Hepatocyte (in vitro differentiated cells): Measurements from ENCODE around the gene EIF4E3. TPM values are rescaled to one million over a fixed set of nuclear protein-coding genes. Genes with fewer than 3 reads are reported as not detected.

Experiments
- DNase-seq: peaks from one replicate; pipeline ENCODE4 v3.0.0-alpha.2; 2016; ENCODE audit warnings: low spot score
- H2AFZ ChIP-seq: fragments of 200-600 bp; sonication (generic); 2 replicates; pipeline ENCODE4 v1.6.0; 2016; ENCODE audit warnings: antibody characterized with exemption, mild to moderate bottlenecking
- H3K27ac ChIP-seq: fragments of 200-600 bp; sonication (generic); 2 replicates; pipeline ENCODE4 v1.5.1; 2016; ENCODE audit warnings: mild to moderate bottlenecking
- H3K27me3 ChIP-seq: fragments of 200-600 bp; sonication (generic); 2 replicates; pipeline ENCODE4 v1.6.1; 2016
- H3K36me3 ChIP-seq: fragments of 200-600 bp; sonication (generic); replicated peaks from 2 replicates; pipeline ENCODE4 v1.5.1; 2016; ENCODE audit warnings: low read depth; ENCODE audit not compliant: insufficient read depth
- H3K4me1 ChIP-seq: fragments of 200-600 bp; sonication (generic); 2 replicates; pipeline ENCODE4 v1.5.1; 2016; ENCODE audit warnings: mild to moderate bottlenecking, moderate library complexity; ENCODE audit not compliant: insufficient read depth
- H3K4me2 ChIP-seq: fragments of 200-600 bp; sonication (generic); 2 replicates; pipeline ENCODE4 v1.6.0; 2016
- H3K4me3 ChIP-seq: fragments of 200-600 bp; sonication (generic); 2 replicates; pipeline ENCODE4 v1.5.1; 2016; ENCODE audit warnings: mild to moderate bottlenecking
- H3K79me2 ChIP-seq: fragments of 200-600 bp; sonication (generic); 2 replicates; pipeline ENCODE4 v1.6.0; 2017; ENCODE audit warnings: mild to moderate bottlenecking
- H3K9me2 ChIP-seq: fragments of 200-600 bp; sonication (generic); replicated peaks from 2 replicates; pipeline ENCODE4 v1.6.0; 2017; ENCODE audit warnings: mild to moderate bottlenecking; ENCODE audit not compliant: insufficient read depth
- H3K9me3 ChIP-seq: fragments of 200-600 bp; sonication (generic); 2 replicates; pipeline ENCODE4 v1.5.1; 2016; ENCODE audit warnings: low read depth, mild to moderate bottlenecking
- H4K20me1 ChIP-seq: fragments of 200-600 bp; sonication (generic); 2 replicates; pipeline ENCODE4 v1.6.0; 2016; ENCODE audit warnings: mild to moderate bottlenecking; ENCODE audit not compliant: insufficient read depth, poor library complexity, severe bottlenecking
- CTCF ChIP-seq: fragments of 200-600 bp; sonication (generic); IDR thresholded peaks from 2 replicates; pipeline ENCODE4 v1.5.1; 2016; ENCODE audit warnings: antibody characterized with exemption, mild to moderate bottlenecking; ENCODE audit not compliant: poor library complexity
- EZH2 ChIP-seq: fragments of 200-600 bp; sonication (generic); IDR thresholded peaks from 2 replicates; pipeline ENCODE4 v1.6.1; 2016; ENCODE audit warnings: antibody characterized with exemption, mild to moderate bottlenecking, borderline replicate concordance
- EZH2phosphoT487 ChIP-seq: fragments of 200-600 bp; sonication (generic); IDR thresholded peaks from one replicate; pipeline ENCODE4 v1.6.1; 2018; ENCODE audit warnings: antibody characterized with exemption, mild to moderate bottlenecking, low read depth, moderate library complexity; ENCODE audit not compliant: unreplicated experiment, severe bottlenecking
- WGBS: methylation state at CpG from one replicate; pipeline ENCODE4 v1.1.6; 2016; ENCODE audit warnings: low lambda C conversion rate; ENCODE audit errors: missing lambda C conversion rate; 5-methylcytosine and 5-hydroxymethylcytosine counted together
- polyA plus RNA-seq: library from polyadenylated mRNA; unstranded; fragments of >200 nt; fragmentation: Nextera tagmentation; extraction: Ambion mirVana; gene quantifications from 2 replicates; pipeline ENCODE4 v1.2.1, GENCODE V29; 2016
- total RNA-seq: library from RNA; depleted of rRNA; stranded (reverse); fragments of >200 nt; gene quantifications from 2 replicates; pipeline ENCODE4 v1.2.3, GENCODE V29; 2014

The EIF4E3 gene
- total and polyA plus RNA-seq, 2 experiments from 2014 or later = 4.1 to 7.4 TPM

DNA sequence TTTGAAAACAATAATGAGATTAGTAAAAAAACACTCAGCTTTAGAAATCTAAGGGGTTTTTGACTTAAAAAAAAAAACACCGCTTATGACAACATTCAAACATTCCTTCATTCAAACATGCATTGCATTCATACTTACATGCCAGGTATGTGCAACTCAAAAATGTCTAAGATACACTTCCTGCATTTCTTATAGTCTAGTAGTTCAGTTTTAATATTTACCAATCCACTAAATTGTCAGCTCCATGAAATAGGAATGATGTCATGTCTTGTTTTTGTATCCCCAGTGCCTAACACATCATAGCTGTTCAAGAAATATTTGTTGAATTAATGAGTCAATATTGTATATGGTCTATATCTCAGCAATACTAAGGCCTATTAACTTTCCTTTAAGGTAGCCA, 51.7 kb downstream of the EIF4E3 start:
- Histone ChIP-seq H3K9me3 (no peaks in the 10 kb centered on the region), H3K4me2 (no peak overlapping the region), H3K9me2 (no peaks in the 10 kb centered on the region), H3K79me2 (no peaks in the 10 kb centered on the region), H4K20me1 (no peaks in the 10 kb centered on the region), H2AFZ (no peak overlapping the region), H3K27ac (no peak overlapping the region), H3K27me3 (no peaks in the 10 kb centered on the region), H3K4me3 (no peak overlapping the region), H3K4me1 (peaks cover 7% of the 10 kb centered on the region), H3K36me3 (no peaks in the 10 kb centered on the region)
- DNase-seq = no peak
- WGBS = 86% methylated on average over 1 of the region's 1 CpG
- no peak for TF ChIP-seq CTCF
- no peak for TF ChIP-seq EZH2phosphoT487
- TF ChIP-seq EZH2 = no peak

DNA sequence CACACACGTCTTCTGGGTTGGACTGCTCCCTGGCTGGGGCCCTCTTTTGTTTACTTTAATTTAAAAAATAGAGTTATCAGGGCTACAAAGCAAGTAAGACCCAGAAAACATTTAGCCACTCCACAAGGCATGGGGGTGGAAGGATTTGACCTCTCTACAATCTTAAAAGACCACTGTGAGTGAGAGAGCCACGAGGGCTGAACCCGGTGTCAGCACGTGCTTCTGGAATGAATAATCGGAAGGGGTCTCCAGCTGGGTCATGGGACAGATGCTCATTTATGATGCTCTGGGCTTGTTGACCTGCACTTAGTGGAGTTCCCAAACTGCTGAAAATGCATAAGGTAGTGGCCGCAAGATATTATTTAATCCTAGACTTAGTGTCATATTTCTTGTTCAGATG, 52.4 kb downstream of the EIF4E3 start:
- Histone ChIP-seq H3K4me1 (peaks cover 7% of the 10 kb centered on the region), H2AFZ (no peak overlapping the region), H3K4me3 (no peak overlapping the region), H3K4me2 (no peak overlapping the region), H4K20me1 (no peaks in the 10 kb centered on the region), H3K79me2 (no peaks in the 10 kb centered on the region), H3K9me3 (no peaks in the 10 kb centered on the region), H3K36me3 (no peaks in the 10 kb centered on the region), H3K27ac (no peak overlapping the region), H3K27me3 (no peaks in the 10 kb centered on the region), H3K9me2 (no peaks in the 10 kb centered on the region)
- TF ChIP-seq EZH2phosphoT487 = no peak
- TF ChIP-seq CTCF = no peak
- no peak for TF ChIP-seq EZH2
- 61% methylated on average over 6 of the region's 6 CpGs for WGBS
- DNase-seq = no peak

GRCh38 chr3:71672340-71672739, 52.9 kb downstream of the EIF4E3 start:
- no peak for DNase-seq
- 79% methylated on average over 9 of the region's 9 CpGs for WGBS
- Histone ChIP-seq H3K4me2 (no peak overlapping the region), H3K9me2 (no peaks in the 10 kb centered on the region), H3K4me3 (no peak overlapping the region), H3K36me3 (no peaks in the 10 kb centered on the region), H3K4me1 (peaks cover 7% of the 10 kb centered on the region), H4K20me1 (no peaks in the 10 kb centered on the region), H3K27ac (peak overlapping the region; percentile 31), H3K79me2 (no peaks in the 10 kb centered on the region), H3K9me3 (no peaks in the 10 kb centered on the region), H2AFZ (no peak overlapping the region), H3K27me3 (no peaks in the 10 kb centered on the region)
- TF ChIP-seq EZH2 = no peak

GRCh38 chr3:71671216-71671845, 53.9 kb downstream of the EIF4E3 start:
- no peaks in the 10 kb centered on the region for H4K20me1 ChIP-seq
- no peak overlapping the region for H3K4me3 ChIP-seq
- TF ChIP-seq EZH2phosphoT487 = no peak
- no peak for TF ChIP-seq CTCF
- no peak for TF ChIP-seq EZH2
- H3K9me3 ChIP-seq = no peaks in the 10 kb centered on the region
- no peaks in the 10 kb centered on the region for H3K9me2 ChIP-seq
- peaks cover 7% of the 10 kb centered on the region for H3K4me1 ChIP-seq
- no peaks in the 10 kb centered on the region for H3K79me2 ChIP-seq
- no peak overlapping the region for H2AFZ ChIP-seq
- H3K27me3 ChIP-seq = no peaks in the 10 kb centered on the region
- no peaks in the 10 kb centered on the region for H3K36me3 ChIP-seq
- 84% methylated on average over 19 of the region's 19 CpGs for WGBS
- no peak overlapping the region for H3K4me2 ChIP-seq
- no peak for DNase-seq
- no peak overlapping the region for H3K27ac ChIP-seq
